ENCODE results near the gene CHST9. TPM values are rescaled to one million over a fixed set of nuclear protein-coding genes. Genes with fewer than 3 reads are reported as not detected.

The CHST9 gene
- total and polyA plus RNA-seq, 2 of the 13 experiments (the other 11 are each of a cell fraction or from before 2014, with no cell fraction given): 3.2 to 9.6 TPM

DNA sequence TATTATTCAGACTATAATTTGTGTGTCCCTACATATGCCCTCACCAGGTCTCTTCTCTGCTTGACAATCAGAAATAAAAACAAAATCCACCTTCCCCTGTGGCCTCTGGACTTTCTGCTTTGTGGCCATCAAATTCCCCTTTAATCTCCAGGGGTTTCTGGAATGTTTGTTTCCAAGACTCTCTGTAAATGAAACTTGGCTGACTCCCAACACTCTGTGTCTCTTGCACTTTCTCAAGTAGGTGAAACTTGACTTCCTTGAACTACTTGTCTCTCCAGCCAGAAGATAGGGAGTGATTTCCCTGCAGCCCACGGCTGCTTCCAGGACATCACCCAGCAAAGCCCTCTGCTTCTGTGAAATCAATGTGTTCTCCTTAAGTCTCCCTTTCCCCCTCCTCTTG is 265.5 kb downstream of the CHST9 start:
- DNase-seq (ENCODE audit: low spot score): no peak
- no peaks in the 10 kb centered on the region for H3K9me3 ChIP-seq (ENCODE audit: low read length)
- no peak for FAIRE-seq
- no TSS peak for BruUV-seq (replicated peaks)
- H3K27me3 ChIP-seq (ENCODE audit: control insufficient read depth in 1 of 2, insufficient read depth in 2 of 2, low read length in 2 of 2): no peaks in the 10 kb centered on the region
- H3K9ac ChIP-seq (ENCODE audit: insufficient read depth, low read depth, low read length): no peak overlapping the region
- ATAC-seq: no peak
- no peaks in the 10 kb centered on the region for H3K36me3 ChIP-seq (replicated peaks in 1 of 2; ENCODE audit: control insufficient read depth in 1 of 2, insufficient read depth in 2 of 2, low read length in 2 of 2)
- intact Hi-C loops (cut with micrococcal nuclease; ENCODE audit: unreplicated experiment): loop anchor here (10.0 kb wide), 1 partner anchor 55 kb away; no protein-coding TSS in a partner anchor
- H3K79me2 ChIP-seq (ENCODE audit: insufficient read depth, low read length): no peaks in the 10 kb centered on the region
- TF ChIP-seq ZZZ3 (CRISPR knock-in tag; IDR thresholded peaks at IDR 0.05; ENCODE audit: borderline replicate concordance) (no peak), TOPORS (CRISPR knock-in tag; IDR thresholded peaks at IDR 0.05) (no peak), SMARCC2 (IDR thresholded peaks at IDR 0.05) (no peak)
- TF ChIP-seq, protein P1, sequence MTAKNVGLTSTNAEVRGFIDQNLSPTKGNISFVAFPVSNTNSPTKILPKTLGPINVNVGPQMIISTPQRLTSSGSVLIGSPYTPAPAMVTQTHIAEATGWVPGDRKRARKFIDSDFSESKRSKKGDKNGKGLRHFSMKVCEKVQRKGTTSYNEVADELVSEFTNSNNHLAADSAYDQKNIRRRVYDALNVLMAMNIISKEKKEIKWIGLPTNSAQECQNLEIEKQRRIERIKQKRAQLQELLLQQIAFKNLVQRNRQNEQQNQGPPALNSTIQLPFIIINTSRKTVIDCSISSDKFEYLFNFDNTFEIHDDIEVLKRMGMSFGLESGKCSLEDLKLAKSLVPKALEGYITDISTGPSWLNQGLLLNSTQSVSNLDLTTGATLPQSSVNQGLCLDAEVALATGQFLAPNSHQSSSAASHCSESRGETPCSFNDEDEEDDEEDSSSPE (CRISPR knock-in tag; IDR thresholded peaks at IDR 0.05): no peak
- TF ChIP-seq, protein P2, sequence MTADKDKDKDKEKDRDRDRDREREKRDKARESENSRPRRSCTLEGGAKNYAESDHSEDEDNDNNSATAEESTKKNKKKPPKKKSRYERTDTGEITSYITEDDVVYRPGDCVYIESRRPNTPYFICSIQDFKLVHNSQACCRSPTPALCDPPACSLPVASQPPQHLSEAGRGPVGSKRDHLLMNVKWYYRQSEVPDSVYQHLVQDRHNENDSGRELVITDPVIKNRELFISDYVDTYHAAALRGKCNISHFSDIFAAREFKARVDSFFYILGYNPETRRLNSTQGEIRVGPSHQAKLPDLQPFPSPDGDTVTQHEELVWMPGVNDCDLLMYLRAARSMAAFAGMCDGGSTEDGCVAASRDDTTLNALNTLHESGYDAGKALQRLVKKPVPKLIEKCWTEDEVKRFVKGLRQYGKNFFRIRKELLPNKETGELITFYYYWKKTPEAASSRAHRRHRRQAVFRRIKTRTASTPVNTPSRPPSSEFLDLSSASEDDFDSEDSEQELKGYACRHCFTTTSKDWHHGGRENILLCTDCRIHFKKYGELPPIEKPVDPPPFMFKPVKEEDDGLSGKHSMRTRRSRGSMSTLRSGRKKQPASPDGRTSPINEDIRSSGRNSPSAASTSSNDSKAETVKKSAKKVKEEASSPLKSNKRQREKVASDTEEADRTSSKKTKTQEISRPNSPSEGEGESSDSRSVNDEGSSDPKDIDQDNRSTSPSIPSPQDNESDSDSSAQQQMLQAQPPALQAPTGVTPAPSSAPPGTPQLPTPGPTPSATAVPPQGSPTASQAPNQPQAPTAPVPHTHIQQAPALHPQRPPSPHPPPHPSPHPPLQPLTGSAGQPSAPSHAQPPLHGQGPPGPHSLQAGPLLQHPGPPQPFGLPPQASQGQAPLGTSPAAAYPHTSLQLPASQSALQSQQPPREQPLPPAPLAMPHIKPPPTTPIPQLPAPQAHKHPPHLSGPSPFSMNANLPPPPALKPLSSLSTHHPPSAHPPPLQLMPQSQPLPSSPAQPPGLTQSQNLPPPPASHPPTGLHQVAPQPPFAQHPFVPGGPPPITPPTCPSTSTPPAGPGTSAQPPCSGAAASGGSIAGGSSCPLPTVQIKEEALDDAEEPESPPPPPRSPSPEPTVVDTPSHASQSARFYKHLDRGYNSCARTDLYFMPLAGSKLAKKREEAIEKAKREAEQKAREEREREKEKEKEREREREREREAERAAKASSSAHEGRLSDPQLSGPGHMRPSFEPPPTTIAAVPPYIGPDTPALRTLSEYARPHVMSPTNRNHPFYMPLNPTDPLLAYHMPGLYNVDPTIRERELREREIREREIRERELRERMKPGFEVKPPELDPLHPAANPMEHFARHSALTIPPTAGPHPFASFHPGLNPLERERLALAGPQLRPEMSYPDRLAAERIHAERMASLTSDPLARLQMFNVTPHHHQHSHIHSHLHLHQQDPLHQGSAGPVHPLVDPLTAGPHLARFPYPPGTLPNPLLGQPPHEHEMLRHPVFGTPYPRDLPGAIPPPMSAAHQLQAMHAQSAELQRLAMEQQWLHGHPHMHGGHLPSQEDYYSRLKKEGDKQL (CRISPR knock-in tag; IDR thresholded peaks at IDR 0.05; ENCODE audit: low read depth): no peak
- no peak overlapping the region for H3K4me3 ChIP-seq (replicated peaks in 1 of 3; ENCODE audit: insufficient read depth in 1 of 3, low read depth in 2 of 3, low read length in 3 of 3)
- no peak overlapping the region for H2AFZ ChIP-seq (ENCODE audit: low read length)
- CTCF ChIA-PET (ENCODE audit: low intra/inter-chr PET ratio, low total read pairs): no interaction called here
- POLR2A ChIA-PET: no interaction called here
- in situ Hi-C loops (cut with HindIII; ENCODE audit: extremely low pct_ligation_motif_present, low pct_unique_long_range_greater_than_20kb): no loop called here
- H3K4me2 ChIP-seq (ENCODE audit: low read depth, low read length): no peak overlapping the region
- peaks cover 19% of the 10 kb centered on the region for H3K4me1 ChIP-seq (ENCODE audit: insufficient read depth, low read length)
- no peak overlapping the region for H3K27ac ChIP-seq (ENCODE audit: extremely low read length, insufficient read depth, low read length)
- no peaks in the 10 kb centered on the region for H4K20me1 ChIP-seq (ENCODE audit: insufficient read depth, low read length)
- WGBS (ENCODE audit: low lambda C conversion rate): 55% methylated on average over 1 of the region's 1 CpG
